Transverse colon (tissue), 4 donors: ENCODE data around the gene HTRA1. TPM values are rescaled to one million over a fixed set of nuclear protein-coding genes. Genes with fewer than 3 reads are reported as not detected.

ENCODE experiments used
- DNase-seq: peaks from one replicate; pipeline ENCODE4 v3.0.0-alpha.2; 2019
- H3K27ac ChIP-seq, 4 donors: fragments of 200-600 bp; sonication (generic); 2 replicates each; pipeline ENCODE4 v1.5.1; 2016 to 2018; ENCODE audit warnings: inconsistent platforms in 4 of 4
- H3K27me3 ChIP-seq: fragments of 200-600 bp; sonication (generic); 2 replicates; pipeline ENCODE4 v1.5.1; 2017; ENCODE audit warnings: inconsistent platforms
- H3K36me3 ChIP-seq, 4 donors: fragments of 200-600 bp; sonication (generic); 2 replicates each; pipeline ENCODE4 v1.5.1; 2017 to 2019; ENCODE audit warnings: inconsistent platforms in 4 of 4
- H3K4me1 ChIP-seq, 4 donors: fragments of 200-600 bp; sonication (generic); 2 replicates each; pipeline ENCODE4 v1.5.1; 2017 to 2020; ENCODE audit warnings: inconsistent platforms in 4 of 4
- H3K4me3 ChIP-seq, 4 donors: fragments of 200-600 bp; sonication (generic); 1 replicate in 1 of 4; 2 replicates in 3 of 4; pipeline versions ENCODE4 v1.5.1 to v1.6.1; 2017 to 2019; ENCODE audit warnings: inconsistent platforms in 4 of 4
- H3K9me3 ChIP-seq, 2 donors: fragments of 200-600 bp; sonication (generic); 2 replicates each; pipeline ENCODE4 v1.5.1; 2017 to 2019; ENCODE audit warnings: inconsistent platforms in 2 of 2
- EP300 ChIP-seq: sonication (generic); formaldehyde crosslinking; IDR thresholded peaks from one replicate; pipeline ENCODE4 v1.6.1; 2017; ENCODE audit warnings: antibody characterized with exemption, low read depth
- POLR2A ChIP-seq: fragments of 450-650 bp; IDR thresholded peaks from one replicate; pipeline ENCODE4 v1.6.1; 2016; ENCODE audit warnings: antibody characterized with exemption, mild to moderate bottlenecking, moderate library complexity
- POLR2AphosphoS5 ChIP-seq, 3 donors: sonication (generic); formaldehyde crosslinking; IDR thresholded peaks; one replicate each; pipeline ENCODE4 v1.6.1; 2016; ENCODE audit warnings: antibody characterized with exemption in 3 of 3
- WGBS, 2 donors: methylation state at CpG; one replicate each; pipeline ENCODE4 v1.1.5; 2018; ENCODE audit warnings: low coverage in 1 of 2; 5-methylcytosine and 5-hydroxymethylcytosine counted together
- in situ Hi-C, 4 donors: fragments of 200-750 bp; cut with MboI; loops; one replicate each; pipeline versions ENCODE4 v1.15.0 to v1.15.1; 2017; ENCODE audit warnings: low sequenced_read_pairs in 3 of 4, low pct_ligation_motif_present in 1 of 4, low pct_unique_long_range_greater_than_20kb in 1 of 4
- intact Hi-C: fragments of 100-400 bp; cut with DNase I; formaldehyde crosslinking; loops from one replicate; pipeline ENCODE4 v1.15.1; 2023; ENCODE audit warnings: low total_unique reads
- total RNA-seq, 4 donors: library from RNA; depleted of rRNA; stranded (reverse); fragments of >200 nt; gene quantifications; one replicate each; pipeline ENCODE4 v1.1.0, GENCODE V29; 2016
- TF ChIP-seq, protein P1 (sequence below), 5 experiments: fragments of 200-600 bp in 3 of 5; fragments of 450-650 bp in 2 of 5; sonication (generic) in 3 of 5; IDR thresholded peaks; 1 replicate in 2 of 5; 2 replicates in 3 of 5; pipeline ENCODE4 v1.5.1; 2016 to 2017; ENCODE audit warnings: antibody characterized with exemption in 5 of 5, inconsistent platforms in 3 of 5, mild to moderate bottlenecking in 2 of 5, moderate library complexity in 1 of 5

Gene HTRA1
- total RNA-seq, 4 donors from 2014 or later: 7.9 to 103 (median 31.2) TPM

DNA sequence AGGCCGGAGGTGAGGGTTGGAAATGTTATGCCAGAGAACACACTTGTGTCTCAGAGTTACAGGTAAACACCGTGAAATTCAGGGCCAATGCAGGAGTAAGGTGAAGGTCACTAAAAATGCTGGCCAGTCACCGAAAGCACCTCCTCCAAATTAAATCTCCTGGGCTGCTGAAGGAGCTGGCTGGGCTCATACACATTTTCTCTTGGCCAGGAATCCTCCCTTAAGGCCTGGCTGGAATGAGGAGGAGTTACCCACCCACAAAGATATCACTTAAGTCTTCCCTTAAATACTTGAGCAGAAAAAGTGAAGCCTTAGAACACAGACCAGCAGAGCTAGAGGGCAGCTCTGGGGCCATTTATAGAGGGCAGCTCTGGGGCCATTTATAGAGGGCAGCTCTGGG, 46.3 kb downstream of the HTRA1 start:
- TF ChIP-seq, protein P1, sequence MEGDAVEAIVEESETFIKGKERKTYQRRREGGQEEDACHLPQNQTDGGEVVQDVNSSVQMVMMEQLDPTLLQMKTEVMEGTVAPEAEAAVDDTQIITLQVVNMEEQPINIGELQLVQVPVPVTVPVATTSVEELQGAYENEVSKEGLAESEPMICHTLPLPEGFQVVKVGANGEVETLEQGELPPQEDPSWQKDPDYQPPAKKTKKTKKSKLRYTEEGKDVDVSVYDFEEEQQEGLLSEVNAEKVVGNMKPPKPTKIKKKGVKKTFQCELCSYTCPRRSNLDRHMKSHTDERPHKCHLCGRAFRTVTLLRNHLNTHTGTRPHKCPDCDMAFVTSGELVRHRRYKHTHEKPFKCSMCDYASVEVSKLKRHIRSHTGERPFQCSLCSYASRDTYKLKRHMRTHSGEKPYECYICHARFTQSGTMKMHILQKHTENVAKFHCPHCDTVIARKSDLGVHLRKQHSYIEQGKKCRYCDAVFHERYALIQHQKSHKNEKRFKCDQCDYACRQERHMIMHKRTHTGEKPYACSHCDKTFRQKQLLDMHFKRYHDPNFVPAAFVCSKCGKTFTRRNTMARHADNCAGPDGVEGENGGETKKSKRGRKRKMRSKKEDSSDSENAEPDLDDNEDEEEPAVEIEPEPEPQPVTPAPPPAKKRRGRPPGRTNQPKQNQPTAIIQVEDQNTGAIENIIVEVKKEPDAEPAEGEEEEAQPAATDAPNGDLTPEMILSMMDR (IDR thresholded peaks at IDR 0.05): no peak
- no peak for TF ChIP-seq EP300
- TF ChIP-seq POLR2AphosphoS5 (IDR thresholded peaks at IDR 0.05): no peak
- no peak for TF ChIP-seq POLR2A
- Histone ChIP-seq H3K27ac (no peak overlapping the region), H3K4me1 (peaks cover 8 to 10% (median 9%) of the 10 kb centered on the region in 4 donors), H3K4me3 (no peak overlapping the region), H3K9me3 (no peaks in the 10 kb centered on the region), H3K36me3 (no peaks in the 10 kb centered on the region), H3K27me3 (no peaks in the 10 kb centered on the region)
- in situ Hi-C loops: no loop called here
- intact Hi-C loops: no loop called here
- 60 to 89% methylated on average over 1 to 3 of the region's 3 CpGs for WGBS, 2 donors
- no peak for DNase-seq

DNA sequence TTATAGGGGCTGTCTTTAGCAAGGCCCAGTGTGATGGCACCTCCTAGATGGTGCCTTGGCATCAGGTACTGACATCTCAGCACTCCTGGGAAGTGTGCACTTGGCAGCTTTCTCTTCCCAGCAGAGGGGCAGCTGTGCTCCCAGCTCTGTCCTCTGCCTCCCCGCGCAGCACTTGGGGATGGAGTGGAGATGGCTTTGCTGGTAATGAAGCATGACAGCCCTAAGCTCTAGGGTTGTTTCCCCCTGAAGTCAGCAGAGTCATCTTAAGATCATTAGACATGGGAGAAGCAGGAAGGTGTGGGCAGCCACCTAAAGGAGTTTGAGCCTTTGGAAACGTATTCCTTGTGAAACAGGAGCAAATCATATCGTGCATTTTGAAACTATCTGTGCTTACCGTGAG, 46.7 kb downstream of the HTRA1 start:
- no peak for DNase-seq
- H3K27ac ChIP-seq: no peak overlapping the region
- no peaks in the 10 kb centered on the region for H3K27me3 ChIP-seq
- no peaks in the 10 kb centered on the region for H3K9me3 ChIP-seq
- 87% methylated on average over 5 of the region's 5 CpGs; no CpG with 5 or more reads in 1 of the 2 donors for WGBS, 2 donors
- peaks cover 8 to 10% (median 9%) of the 10 kb centered on the region in 4 donors for H3K4me1 ChIP-seq
- intact Hi-C loops (no loop called here), in situ Hi-C loops (no loop called here)
- H3K4me3 ChIP-seq: no peak overlapping the region
- TF ChIP-seq POLR2A (no peak), EP300 (no peak), POLR2AphosphoS5 (IDR thresholded peaks at IDR 0.05) (no peak)
- TF ChIP-seq, protein P1 (IDR thresholded peaks at IDR 0.05): no peak
- H3K36me3 ChIP-seq: no peaks in the 10 kb centered on the region

DNA sequence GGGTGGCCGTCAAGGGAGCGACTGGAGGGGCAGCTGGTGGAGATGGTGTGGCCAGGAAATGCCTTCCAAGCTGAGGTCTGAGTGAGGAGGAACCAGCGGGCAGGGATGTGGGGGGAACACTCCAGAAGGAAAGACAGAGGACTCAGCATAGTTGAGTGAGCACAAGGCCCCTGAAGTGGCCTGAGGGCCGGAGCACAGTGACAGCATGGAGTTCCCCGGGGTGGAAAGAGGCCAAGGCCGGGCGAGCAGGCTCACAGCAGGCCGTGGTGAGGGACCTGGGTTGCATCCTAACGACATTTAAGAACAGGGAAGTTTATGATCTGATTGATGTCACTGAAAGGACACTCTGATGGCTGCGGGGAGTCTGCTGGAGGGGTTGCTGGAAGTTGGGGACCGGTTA, 48.0 kb downstream of the HTRA1 start:
- DNase-seq: no peak
- H3K4me1 ChIP-seq: peaks cover 5 to 7% (median 6%) of the 10 kb centered on the region in 4 donors
- no peak overlapping the region for H3K4me3 ChIP-seq
- TF ChIP-seq EP300 (no peak), POLR2A (no peak), POLR2AphosphoS5 (IDR thresholded peaks at IDR 0.05) (no peak)
- TF ChIP-seq, protein P1 (IDR thresholded peaks at IDR 0.05): no peak
- intact Hi-C loops: no loop called here
- H3K36me3 ChIP-seq: no peaks in the 10 kb centered on the region
- no peaks in the 10 kb centered on the region for H3K9me3 ChIP-seq
- 72 to 79% methylated on average over 3 to 11 of the region's 11 CpGs for WGBS, 2 donors
- H3K27ac ChIP-seq: no peak overlapping the region
- in situ Hi-C loops: no loop called here
- no peaks in the 10 kb centered on the region for H3K27me3 ChIP-seq

DNA sequence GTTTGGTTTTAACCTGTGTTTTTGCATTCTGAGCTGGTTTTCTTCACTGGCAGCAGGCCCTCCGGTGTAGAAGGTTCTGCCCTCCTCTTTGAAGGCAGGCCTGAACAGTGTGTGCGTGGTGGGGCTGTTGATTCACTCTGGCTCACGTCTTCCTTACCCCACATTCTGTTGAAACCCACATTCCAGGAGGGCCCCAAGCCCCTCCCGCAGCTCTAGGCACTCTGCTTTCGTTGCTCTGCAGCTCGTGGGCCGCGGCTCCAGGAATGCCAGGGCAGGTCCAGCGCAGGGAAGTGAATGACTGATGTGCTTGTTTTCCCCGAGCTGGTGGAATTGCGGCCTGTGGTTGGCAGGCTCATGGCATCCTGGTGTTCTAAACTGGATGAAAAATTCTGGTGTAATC, 49.0 kb downstream of the HTRA1 start:
- in situ Hi-C loops (no loop called here), intact Hi-C loops (no loop called here)
- 82 to 84% methylated on average over 3 to 11 of the region's 11 CpGs for WGBS, 2 donors
- H3K4me3 ChIP-seq: no peak overlapping the region
- TF ChIP-seq EP300: no peak
- TF ChIP-seq POLR2AphosphoS5 (IDR thresholded peaks at IDR 0.05): no peak
- TF ChIP-seq, protein P1 (IDR thresholded peaks at IDR 0.05): no peak
- TF ChIP-seq POLR2A: no peak
- no peaks in the 10 kb centered on the region for H3K9me3 ChIP-seq
- no peaks in the 10 kb centered on the region for H3K4me1 ChIP-seq
- no peak overlapping the region for H3K27ac ChIP-seq
- H3K27me3 ChIP-seq: no peaks in the 10 kb centered on the region
- no peaks in the 10 kb centered on the region for H3K36me3 ChIP-seq
- no peak for DNase-seq
